Endothelial cell of umbilical vein (primary cell): Measurements from ENCODE around the gene ADCY5. TPM values are rescaled to one million over a fixed set of nuclear protein-coding genes. Genes with fewer than 3 reads are reported as not detected.

Experiments
- BruUV-seq: library from RNA; stranded (reverse); fragments of 400-500 nt; replicated peaks from 2 replicates; lab custom pipeline; 2021; lab: Mats Ljungman, UMichigan
- CTCF ChIA-PET: fragments of 300-600, 350-600 bp; sonication (Branson Sonifier 250); formaldehyde crosslinking; loops from one replicate; lab custom pipeline; 2021; ENCODE audit warnings: antibody characterized with exemption, inconsistent platforms; lab: Charles Lee
- POLR2A ChIA-PET: fragments of 300-600, 350-600 bp; sonication (Branson Sonifier 250); formaldehyde crosslinking; loops from one replicate; lab custom pipeline; 2021; ENCODE audit warnings: antibody characterized with exemption, inconsistent platforms; lab: Charles Lee
- DNase-seq: peaks from one replicate; pipeline ENCODE4 v3.0.0-alpha.2; 2011; ENCODE audit warnings: low read depth, low spot score
- FAIRE-seq: peaks from 2 replicates; lab custom pipeline; 2011; peaks lifted over from hg19 to GRCh38; lab: Jason Lieb, UNC
- H2AFZ ChIP-seq: 2 replicates; pipeline ENCODE4 v1.6.0; 2012; ENCODE audit warnings: low read depth, low read length, control low read depth, inconsistent platforms
- H3K27ac ChIP-seq: 2 replicates; pipeline ENCODE4 v1.5.1; 2011; ENCODE audit warnings: low read depth, mild to moderate bottlenecking, control low read depth, low read length, moderate library complexity; ENCODE audit not compliant: insufficient read depth
- H3K27me3 ChIP-seq, 2 experiments: 2 replicates each; pipeline versions ENCODE4 v1.6.0 to v1.6.1; 2011; ENCODE audit warnings: low read length in 2 of 2, mixed read lengths in 1 of 2; ENCODE audit not compliant: control insufficient read depth in 2 of 2, insufficient read depth in 2 of 2
- H3K36me3 ChIP-seq, 2 experiments: 2 replicates in 1 of 2; 3 replicates in 1 of 2; pipeline ENCODE4 v1.5.1; 2011; ENCODE audit warnings: low read length in 2 of 2, mild to moderate bottlenecking in 1 of 2, moderate library complexity in 1 of 2; ENCODE audit not compliant: control insufficient read depth in 2 of 2, insufficient read depth in 2 of 2; ENCODE audit errors: extremely low read depth in 1 of 2
- H3K4me1 ChIP-seq: 3 replicates; pipeline ENCODE4 v1.5.1; 2011; ENCODE audit warnings: mild to moderate bottlenecking, low read length; ENCODE audit not compliant: control insufficient read depth, insufficient read depth; ENCODE audit errors: extremely low read depth
- H3K4me2 ChIP-seq: 2 replicates; pipeline ENCODE4 v1.6.1; 2011; ENCODE audit warnings: low read length, control low read depth, mixed read lengths; ENCODE audit not compliant: insufficient read depth
- H3K4me3 ChIP-seq, 3 experiments: fragments of 200-600 bp in 1 of 3; sonication (generic), shearing (Covaris generic) in 1 of 3; replicated peaks in 1 of 3; 2 replicates each; pipeline ENCODE4 v1.5.1; 2011 to 2016; ENCODE audit warnings: control low read depth in 3 of 3, low read length in 3 of 3, mild to moderate bottlenecking in 2 of 3, inconsistent platforms in 1 of 3, low read depth in 1 of 3, moderate library complexity in 1 of 3; ENCODE audit not compliant: insufficient read depth in 1 of 3
- H3K79me2 ChIP-seq: 2 replicates; pipeline ENCODE4 v1.6.0; 2012; ENCODE audit warnings: low read length, inconsistent platforms; ENCODE audit not compliant: control insufficient read depth, insufficient read depth
- H3K9ac ChIP-seq: replicated peaks from 2 replicates; pipeline ENCODE3; 2011; ENCODE audit warnings: low read length, control low read depth; ENCODE audit not compliant: insufficient read depth; ENCODE audit errors: extremely low read depth
- H3K9me1 ChIP-seq: replicated peaks from 3 replicates; pipeline ENCODE4 v1.6.0; 2011; ENCODE audit warnings: mild to moderate bottlenecking, low read length; ENCODE audit not compliant: control insufficient read depth, insufficient read depth; ENCODE audit errors: extremely low read depth
- H3K9me3 ChIP-seq: replicated peaks from 2 replicates; pipeline ENCODE4 v1.5.1; 2012; ENCODE audit warnings: low read length, inconsistent platforms; ENCODE audit not compliant: control insufficient read depth, insufficient read depth
- H4K20me1 ChIP-seq: replicated peaks from 2 replicates; pipeline ENCODE3; 2011; ENCODE audit warnings: mild to moderate bottlenecking, low read length; ENCODE audit not compliant: control insufficient read depth, insufficient read depth; ENCODE audit errors: extremely low read depth
- EZH2 ChIP-seq: IDR thresholded peaks from 2 replicates; pipeline ENCODE4 v1.6.1; 2012; ENCODE audit warnings: borderline replicate concordance, low read depth, mild to moderate bottlenecking, moderate library complexity, low read length, inconsistent platforms; ENCODE audit not compliant: severe bottlenecking
- FOS ChIP-seq: IDR thresholded peaks from 2 replicates; pipeline ENCODE4 v1.6.1; 2011; ENCODE audit warnings: mild to moderate bottlenecking, low read length, moderate library complexity, borderline replicate concordance; ENCODE audit not compliant: insufficient read depth
- GATA2 ChIP-seq: IDR thresholded peaks from 2 replicates; pipeline ENCODE4 v1.7.0; 2011; ENCODE audit warnings: low read depth, mild to moderate bottlenecking, moderate library complexity, mixed read lengths, low read length; ENCODE audit not compliant: insufficient read length, insufficient read depth
- JUN ChIP-seq: IDR thresholded peaks from 2 replicates; pipeline ENCODE4 v1.6.1; 2011; ENCODE audit warnings: borderline replicate concordance, low read depth; ENCODE audit not compliant: insufficient read length, insufficient read depth
- MAX ChIP-seq: IDR thresholded peaks from 2 replicates; pipeline ENCODE4 v1.6.1; 2011; ENCODE audit not compliant: insufficient read depth, insufficient read length
- MYC ChIP-seq: IDR thresholded peaks from one replicate; pipeline ENCODE4 v1.6.1; 2011; ENCODE audit warnings: mild to moderate bottlenecking, low read depth, low read length
- POLR2A ChIP-seq: IDR thresholded peaks from 2 replicates; pipeline ENCODE4 v1.6.1; 2012; ENCODE audit warnings: low read depth, mild to moderate bottlenecking, control low read depth, low read length
- POLR2AphosphoS5 ChIP-seq: IDR thresholded peaks from 2 replicates; pipeline ENCODE4 v1.6.1; 2012; ENCODE audit warnings: low read depth, mild to moderate bottlenecking, control low read depth, low read length, moderate library complexity; ENCODE audit not compliant: insufficient read depth
- dilution Hi-C: fragments of 300-500 bp; cut with MboI; formaldehyde crosslinking; loops from one replicate; pipeline ENCODE4 v1.15.0; 2019; ENCODE audit warnings: low sequenced_read_pairs; ENCODE audit not compliant: extremely low pct_ligation_motif_present
- intact Hi-C: fragments of 100-400 bp; cut with micrococcal nuclease; formaldehyde crosslinking; loops from one replicate; pipeline ENCODE4 v1.10.0; 2022
- polyA plus RNA-seq, 4 experiments: library from polyadenylated mRNA; depleted of rRNA in 3 of 4; stranded (reverse) in 3 of 4; unstranded in 1 of 4; fragments of >200 nt; gene quantifications; 2 replicates each; pipeline versions ENCODE4 v1.2.1 to v1.2.3, GENCODE V29; 2011 to 2012; ENCODE audit warnings: missing spikeins in 1 of 4
- total RNA-seq: library from RNA; stranded (reverse); gene quantifications from 2 replicates; pipeline ENCODE4 v1.2.3, GENCODE V29; 2021
- TF ChIP-seq, protein P1 (sequence below), 2 donors: IDR thresholded peaks; 1 replicate in 1 of 2; 2 replicates in 1 of 2; pipeline ENCODE4 v1.5.1; 2011; ENCODE audit warnings: low read length in 2 of 2, mild to moderate bottlenecking in 2 of 2, moderate library complexity in 2 of 2, control low read depth in 1 of 2, inconsistent platforms in 1 of 2, low read depth in 1 of 2; ENCODE audit not compliant: insufficient read depth in 1 of 2; ENCODE audit errors: extremely low read depth in 1 of 2

ADCY5 gene
- total and polyA plus RNA-seq, 2 donors (not counting 3 experiments of a cell fraction or from before 2014, with no cell fraction given), result 0.01 TPM; not detected in 1

DNA sequence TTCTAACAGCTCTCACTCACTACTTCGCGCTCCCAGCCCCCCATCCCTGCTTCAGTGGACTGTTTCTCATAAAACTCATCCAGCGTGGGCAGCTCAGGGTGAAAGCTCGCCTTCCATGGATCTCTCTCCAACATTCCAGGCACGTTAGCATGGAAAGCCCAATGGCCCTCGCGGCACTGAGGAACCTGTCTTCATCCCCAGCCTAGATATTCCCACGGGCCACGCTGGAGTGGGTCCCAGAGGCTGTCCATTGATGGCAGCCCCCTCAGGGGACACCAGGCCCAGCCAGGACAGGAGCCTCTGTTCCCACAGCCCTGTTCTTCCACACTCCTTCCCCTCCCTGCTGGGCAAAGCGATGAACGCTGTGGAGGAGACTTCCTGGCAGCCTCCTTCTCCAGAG lies 126.0 kb downstream of the ADCY5 start:
- no peaks in the 10 kb centered on the region for H3K9me3 ChIP-seq
- H3K4me3 ChIP-seq, result no peak overlapping the region
- FAIRE-seq (no peak), DNase-seq (no peak)
- H3K27ac ChIP-seq, result no peak overlapping the region
- H3K79me2 ChIP-seq, result no peaks in the 10 kb centered on the region
- H3K36me3 ChIP-seq, result no peaks in the 10 kb centered on the region
- dilution Hi-C loops (no loop called here), intact Hi-C loops (no loop called here)
- ChIA-PET CTCF (interaction anchor here (1.6 to 12.7 kb wide), 3 partner anchors 16 to 239 kb away, joined by 7 to 151 read pairs (median 10); no protein-coding TSS in a partner anchor), POLR2A (no interaction called here)
- no peaks in the 10 kb centered on the region for H3K9me1 ChIP-seq
- H2AFZ ChIP-seq, result no peak overlapping the region
- no peaks in the 10 kb centered on the region for H3K4me1 ChIP-seq
- peaks cover 2 to 5% of the 10 kb centered on the region in 2 experiments for H3K27me3 ChIP-seq
- H4K20me1 ChIP-seq, result no peaks in the 10 kb centered on the region
- no peak overlapping the region for H3K9ac ChIP-seq
- no peak for TF ChIP-seq MAX
- no peak for TF ChIP-seq MYC
- TF ChIP-seq GATA2, result no peak
- no peak for TF ChIP-seq EZH2
- no peak for TF ChIP-seq POLR2AphosphoS5
- no peak for TF ChIP-seq POLR2A
- no peak for TF ChIP-seq JUN
- no peak for TF ChIP-seq FOS
- TF ChIP-seq, protein P1, sequence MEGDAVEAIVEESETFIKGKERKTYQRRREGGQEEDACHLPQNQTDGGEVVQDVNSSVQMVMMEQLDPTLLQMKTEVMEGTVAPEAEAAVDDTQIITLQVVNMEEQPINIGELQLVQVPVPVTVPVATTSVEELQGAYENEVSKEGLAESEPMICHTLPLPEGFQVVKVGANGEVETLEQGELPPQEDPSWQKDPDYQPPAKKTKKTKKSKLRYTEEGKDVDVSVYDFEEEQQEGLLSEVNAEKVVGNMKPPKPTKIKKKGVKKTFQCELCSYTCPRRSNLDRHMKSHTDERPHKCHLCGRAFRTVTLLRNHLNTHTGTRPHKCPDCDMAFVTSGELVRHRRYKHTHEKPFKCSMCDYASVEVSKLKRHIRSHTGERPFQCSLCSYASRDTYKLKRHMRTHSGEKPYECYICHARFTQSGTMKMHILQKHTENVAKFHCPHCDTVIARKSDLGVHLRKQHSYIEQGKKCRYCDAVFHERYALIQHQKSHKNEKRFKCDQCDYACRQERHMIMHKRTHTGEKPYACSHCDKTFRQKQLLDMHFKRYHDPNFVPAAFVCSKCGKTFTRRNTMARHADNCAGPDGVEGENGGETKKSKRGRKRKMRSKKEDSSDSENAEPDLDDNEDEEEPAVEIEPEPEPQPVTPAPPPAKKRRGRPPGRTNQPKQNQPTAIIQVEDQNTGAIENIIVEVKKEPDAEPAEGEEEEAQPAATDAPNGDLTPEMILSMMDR (IDR thresholded peaks at IDR 0.05; ENCODE audit: extremely low read depth in 1 of 2, insufficient read depth in 1 of 2, low read depth in 1 of 2, low read length in 2 of 2), result no peak
- no TSS peak for BruUV-seq
- no peak overlapping the region for H3K4me2 ChIP-seq
